Vagina (tissue), 2 donors: ENCODE results near the gene HSPA8.
"Not testable (repeated sequence)": the region's sequence is repeated elsewhere in the genome, so short reads cannot be mapped to it uniquely, and the experiment has no call there.

Experiments
- CTCF ChIP-seq, 3 experiments: fragments of 450-650 bp in 2 of 3; fragments of 200-600 bp in 1 of 3; sonication (generic) in 1 of 3; IDR thresholded peaks; one replicate each; pipeline ENCODE4 v1.5.1; 2017 to 2019; ENCODE audit warnings: antibody characterized with exemption in 3 of 3, mild to moderate bottlenecking in 2 of 3, moderate library complexity in 2 of 3
- POLR2AphosphoS5 ChIP-seq, 2 donors: sonication (generic); formaldehyde crosslinking; IDR thresholded peaks; one replicate each; pipeline ENCODE4 v1.9.0; 2017; ENCODE audit warnings: antibody characterized with exemption in 2 of 2, mild to moderate bottlenecking in 2 of 2, low read depth in 1 of 2; ENCODE audit not compliant: insufficient read depth in 1 of 2

- TF ChIP-seq POLR2AphosphoS5 (IDR thresholded peaks at IDR 0.05; ENCODE audit: insufficient read depth in 1 of 2, low read depth in 1 of 2); CTCF (IDR thresholded peaks at IDR 0.05): not testable (repeated sequence)
These were observed 25.7 kb upstream of the HSPA8 start for GRCh38 chr11:123087657-123088056.
